OCI-LY1 (cell line): ENCODE measurements around the gene SAFB.

ENCODE experiments used
- H2AFZ ChIP-seq: fragments of 200-600 bp; sonication (generic), shearing (Covaris generic); 2 replicates; pipeline ENCODE4 v1.6.0; 2014; ENCODE audit warnings: antibody characterized with exemption, mild to moderate bottlenecking, low read length
- H3F3A ChIP-seq: fragments of 200-600 bp; sonication (generic), shearing (Covaris generic); 2 replicates; pipeline ENCODE4 v1.6.0; 2014; ENCODE audit warnings: mild to moderate bottlenecking, antibody characterized with exemption, low read length, moderate library complexity; ENCODE audit not compliant: insufficient read depth
- H3K27ac ChIP-seq: fragments of 200-600 bp; sonication (generic); 2 replicates; pipeline ENCODE4 v1.5.1; 2014; ENCODE audit warnings: low read length, mixed run types, mild to moderate bottlenecking, low read depth; ENCODE audit not compliant: poor library complexity, severe bottlenecking
- H3K27me3 ChIP-seq: fragments of 200-600 bp; sonication (generic); 2 replicates; pipeline ENCODE4 v1.6.0; 2014; ENCODE audit warnings: antibody characterized with exemption, mild to moderate bottlenecking, low read length, moderate library complexity; ENCODE audit not compliant: insufficient read depth
- H3K36me3 ChIP-seq: fragments of 200-600 bp; sonication (generic); 2 replicates; pipeline ENCODE4 v1.6.1; 2014; ENCODE audit warnings: mild to moderate bottlenecking, antibody characterized with exemption, low read length, moderate library complexity, mixed read lengths; ENCODE audit not compliant: insufficient read depth
- H3K4me1 ChIP-seq: fragments of 200-600 bp; sonication (generic); 2 replicates; pipeline ENCODE4 v1.5.1; 2014; ENCODE audit warnings: mild to moderate bottlenecking, low read length, moderate library complexity; ENCODE audit not compliant: insufficient read depth, severe bottlenecking
- H3K4me2 ChIP-seq: fragments of 200-600 bp; sonication (generic), shearing (Covaris generic); 2 replicates; pipeline ENCODE4 v1.6.1; 2014; ENCODE audit warnings: low read length
- H3K4me3 ChIP-seq: fragments of 200-600 bp; sonication (generic); 2 replicates; pipeline ENCODE4 v1.5.1; 2014; ENCODE audit warnings: low read length, low read depth, mild to moderate bottlenecking, mixed read lengths; ENCODE audit not compliant: poor library complexity, severe bottlenecking
- H3K79me2 ChIP-seq: fragments of 200-600 bp; shearing (Covaris generic); 2 replicates; pipeline ENCODE4 v1.6.1; 2016; ENCODE audit warnings: mixed run types, low read length, mixed read lengths; ENCODE audit not compliant: insufficient read depth
- H3K9ac ChIP-seq: fragments of 200-600 bp; sonication (generic), shearing (Covaris generic); 2 replicates; pipeline ENCODE4 v1.6.1; 2014; ENCODE audit warnings: mild to moderate bottlenecking, low read length, mixed read lengths
- H3K9me2 ChIP-seq: fragments of 200-600 bp; sonication (generic), shearing (Covaris generic); 2 replicates; pipeline ENCODE4 v1.6.1; 2014; ENCODE audit warnings: low read depth, mild to moderate bottlenecking, low read length, mixed read lengths
- H3K9me3 ChIP-seq: fragments of 200-600 bp; shearing (Covaris generic); 2 replicates; pipeline ENCODE4 v1.6.1; 2014; ENCODE audit warnings: low read length, mixed read lengths
- H4K20me1 ChIP-seq: fragments of 200-600 bp; sonication (generic), shearing (Covaris generic); 2 replicates; pipeline ENCODE4 v1.6.0; 2016; ENCODE audit warnings: mild to moderate bottlenecking, low read length; ENCODE audit not compliant: insufficient read depth
- CTCF ChIP-seq: fragments of 200-600 bp; sonication (generic), shearing (Covaris generic); IDR thresholded peaks from 2 replicates; pipeline ENCODE4 v1.5.1; 2017; ENCODE audit warnings: mild to moderate bottlenecking, antibody characterized with exemption, low read length, moderate library complexity, mixed read lengths
- EZH2 ChIP-seq: fragments of 200-600 bp; sonication (generic), shearing (Covaris generic); IDR thresholded peaks from 2 replicates; pipeline ENCODE4 v1.8.0; 2017; ENCODE audit warnings: borderline replicate concordance, mixed run types, mild to moderate bottlenecking, antibody characterized with exemption, low read length, moderate library complexity, mixed read lengths

SAFB gene

GRCh38 chr19:5585461-5586299, 37.2 kb upstream of the SAFB start:
- H3K79me2 ChIP-seq: no peaks in the 10 kb centered on the region
- H4K20me1 ChIP-seq: no peaks in the 10 kb centered on the region
- no peaks in the 10 kb centered on the region for H3K4me1 ChIP-seq
- H3K9ac ChIP-seq: no peak overlapping the region
- H2AFZ ChIP-seq: no peak overlapping the region
- H3K27ac ChIP-seq: no peak overlapping the region
- H3K36me3 ChIP-seq: peaks cover 78% of the 10 kb centered on the region
- TF ChIP-seq EZH2: no peak
- TF ChIP-seq CTCF: no peak
- no peaks in the 10 kb centered on the region for H3F3A ChIP-seq
- no peak overlapping the region for H3K4me2 ChIP-seq
- H3K9me3 ChIP-seq: no peaks in the 10 kb centered on the region
- H3K4me3 ChIP-seq: no peak overlapping the region
- H3K27me3 ChIP-seq: no peaks in the 10 kb centered on the region
- no peaks in the 10 kb centered on the region for H3K9me2 ChIP-seq

- Histone ChIP-seq H3K4me1 (no peaks in the 10 kb centered on the region), H3K27ac (no peak overlapping the region), H4K20me1 (no peaks in the 10 kb centered on the region), H3K4me3 (no peak overlapping the region), H2AFZ (no peak overlapping the region), H3F3A (no peaks in the 10 kb centered on the region), H3K9ac (no peak overlapping the region), H3K4me2 (no peak overlapping the region), H3K9me2 (no peaks in the 10 kb centered on the region), H3K36me3 (peaks cover 82% of the 10 kb centered on the region), H3K27me3 (no peaks in the 10 kb centered on the region), H3K9me3 (no peaks in the 10 kb centered on the region), H3K79me2 (no peaks in the 10 kb centered on the region)
- TF ChIP-seq EZH2 (no peak), CTCF (no peak)
Measured at GRCh38 chr19:5586300-5587070, 36.4 kb upstream of the SAFB start.

GRCh38 chr19:5587071-5587455, 35.8 kb upstream of the SAFB start:
- no peaks in the 10 kb centered on the region for H4K20me1 ChIP-seq
- peaks cover 82% of the 10 kb centered on the region for H3K36me3 ChIP-seq
- H3K4me3 ChIP-seq: no peak overlapping the region
- H3K27me3 ChIP-seq: no peaks in the 10 kb centered on the region
- no peaks in the 10 kb centered on the region for H3K79me2 ChIP-seq
- no peaks in the 10 kb centered on the region for H3K9me3 ChIP-seq
- no peak overlapping the region for H3K27ac ChIP-seq
- H3K9ac ChIP-seq: no peak overlapping the region
- no peaks in the 10 kb centered on the region for H3F3A ChIP-seq
- no peak for TF ChIP-seq EZH2
- no peak for TF ChIP-seq CTCF
- H3K9me2 ChIP-seq: no peaks in the 10 kb centered on the region
- no peaks in the 10 kb centered on the region for H3K4me1 ChIP-seq
- H2AFZ ChIP-seq: no peak overlapping the region
- no peak overlapping the region for H3K4me2 ChIP-seq
